PC-3 (cell line): Measurements from ENCODE around the gene HADHB. TPM values are rescaled to one million over a fixed set of nuclear protein-coding genes. Genes with fewer than 3 reads are reported as not detected.

ENCODE experiments used
- ATAC-seq: fragments of 200-7000 bp; cut with Tn5 transposase; 2 replicates; pipeline ENCODE4 v1.9.1; 2020; ENCODE audit warnings: mild to moderate bottlenecking, moderate library complexity
- BruUV-seq: library from RNA; stranded (reverse); fragments of 400-500 nt; replicated peaks from 2 replicates; lab custom pipeline; 2021; lab: Mats Ljungman, UMichigan
- CTCF ChIA-PET: fragments of 300-600 bp; sonication (Branson Sonifier 250); formaldehyde crosslinking; loops from one replicate; lab custom pipeline; 2022; ENCODE audit warnings: antibody characterized with exemption; lab: Charles Lee
- POLR2A ChIA-PET: fragments of 300-600 bp; sonication (Branson Sonifier 250); formaldehyde crosslinking; loops from one replicate; lab custom pipeline; 2022; ENCODE audit warnings: antibody characterized with exemption; ENCODE audit not compliant: unreplicated experiment; lab: Charles Lee
- DNase-seq: peaks from one replicate; pipeline ENCODE4 v3.0.0-alpha.2; 2015
- H2AFZ ChIP-seq: fragments of 300-600 bp; sonication (generic); 2 replicates; pipeline ENCODE4 v1.6.0; 2016; ENCODE audit warnings: antibody characterized with exemption, low read length
- H3F3A ChIP-seq: fragments of 300-600 bp; sonication (generic); one replicate; pipeline ENCODE4 v1.6.0; 2017; ENCODE audit warnings: antibody characterized with exemption, low read length, control low read depth, mild to moderate bottlenecking; ENCODE audit not compliant: unreplicated experiment
- H3K27ac ChIP-seq: fragments of 300-600 bp; sonication (generic); 2 replicates; pipeline ENCODE4 v1.5.1; 2016; ENCODE audit warnings: mild to moderate bottlenecking, low read length
- H3K27me3 ChIP-seq: fragments of 300-600 bp; sonication (generic); 2 replicates; pipeline ENCODE4 v1.6.1; 2016; ENCODE audit warnings: low read length, mixed read lengths
- H3K36me3 ChIP-seq: fragments of 300-600 bp; sonication (generic); 2 replicates; pipeline ENCODE4 v1.6.1; 2016; ENCODE audit warnings: low read depth, mixed run types, low read length, mixed read lengths
- H3K4me1 ChIP-seq: fragments of 300-600 bp; sonication (generic); 2 replicates; pipeline ENCODE4 v1.5.1; 2016; ENCODE audit warnings: low read length; ENCODE audit not compliant: insufficient read depth
- H3K4me2 ChIP-seq: fragments of 300-600 bp; sonication (generic); 2 replicates; pipeline ENCODE4 v1.6.0; 2016; ENCODE audit warnings: low read length
- H3K4me3 ChIP-seq: fragments of 300-600 bp; sonication (generic); 2 replicates; pipeline ENCODE4 v1.5.1; 2016; ENCODE audit warnings: mild to moderate bottlenecking, low read length, mixed read lengths
- H3K79me2 ChIP-seq: fragments of 300-600 bp; sonication (generic); 2 replicates; pipeline ENCODE4 v1.6.1; 2017; ENCODE audit warnings: low read length, mixed read lengths
- H3K9ac ChIP-seq: fragments of 300-600 bp; sonication (generic); 2 replicates; pipeline ENCODE4 v1.6.0; 2016; ENCODE audit warnings: mild to moderate bottlenecking, low read length
- H3K9me2 ChIP-seq: fragments of 300-600 bp; sonication (generic); replicated peaks from 2 replicates; pipeline ENCODE4 v1.6.1; 2016; ENCODE audit warnings: mixed run types, low read length, mixed read lengths
- H3K9me3 ChIP-seq: fragments of 300-600 bp; sonication (generic); 2 replicates; pipeline ENCODE4 v1.6.1; 2016; ENCODE audit warnings: low read length, mixed read lengths
- H4K20me1 ChIP-seq: fragments of 300-600 bp; sonication (generic); 2 replicates; pipeline ENCODE4 v1.6.1; 2016; ENCODE audit warnings: low read length, mixed read lengths
- EZH2 ChIP-seq: fragments of 300-600 bp; sonication (generic); IDR thresholded peaks from one replicate; pipeline ENCODE4 v1.6.1; 2017; ENCODE audit warnings: antibody characterized with exemption, mild to moderate bottlenecking, low read length; ENCODE audit not compliant: unreplicated experiment
- EZH2phosphoT487 ChIP-seq: fragments of 300-600 bp; sonication (generic); IDR thresholded peaks from 2 replicates; pipeline ENCODE4 v1.6.1; 2018; ENCODE audit warnings: mild to moderate bottlenecking, antibody characterized with exemption, low read length, borderline replicate concordance
- intact Hi-C: fragments of 100-400 bp; cut with micrococcal nuclease; formaldehyde crosslinking; loops from 2 replicates; pipeline ENCODE4 v1.9.0; 2023
- total RNA-seq: library from RNA; depleted of rRNA; stranded (reverse); fragments of >200 nt; gene quantifications from 2 replicates; pipeline ENCODE4 v1.2.3, GENCODE V29; 2014
- TF ChIP-seq, protein P1 (sequence below): fragments of 300-600 bp; sonication (generic); conservative IDR thresholded peaks from 2 replicates; pipeline ENCODE4 v1.5.1; 2017; ENCODE audit warnings: antibody characterized with exemption, low read depth, mild to moderate bottlenecking, low read length

Gene HADHB
- total RNA-seq, 1 experiment from 2014 or later: 72.3 TPM

DNA sequence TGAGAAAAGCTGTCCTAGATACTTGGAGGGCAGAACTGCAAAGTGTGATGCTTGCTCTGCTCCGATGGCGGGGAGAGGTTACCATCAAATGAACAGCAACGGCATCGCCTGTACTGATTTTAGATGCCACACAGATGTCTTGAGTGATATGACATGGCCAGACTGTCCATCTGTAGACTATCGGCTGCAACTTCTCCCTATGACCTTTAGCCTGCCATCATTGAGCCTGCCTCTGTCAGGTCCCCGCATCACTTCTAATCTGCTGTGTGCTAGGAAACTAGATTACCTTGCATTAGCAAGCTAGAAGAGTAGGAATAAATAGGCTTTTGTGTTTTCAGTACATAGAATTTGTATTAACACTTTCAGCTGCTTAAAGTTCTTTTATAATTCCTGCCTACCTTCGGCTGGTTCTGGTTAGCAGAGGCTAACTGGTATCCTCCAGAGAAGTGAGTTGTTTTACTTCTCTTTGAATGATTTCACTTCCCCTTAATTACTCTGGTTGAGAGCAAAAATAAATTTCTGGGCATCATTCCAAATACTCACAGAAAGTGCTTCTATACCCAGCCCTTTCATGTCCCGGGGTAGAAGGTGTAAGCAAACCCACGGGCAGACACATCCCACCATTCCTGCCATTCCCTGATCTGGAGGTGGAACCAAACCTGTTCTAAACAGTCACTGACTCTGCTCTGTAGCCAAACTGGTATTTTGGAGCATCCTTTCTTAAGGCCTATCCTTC, 47.9 kb upstream of the HADHB start:
- intact Hi-C loops: no loop called here
- POLR2A ChIA-PET: no interaction called here
- CTCF ChIA-PET: no interaction called here

DNA sequence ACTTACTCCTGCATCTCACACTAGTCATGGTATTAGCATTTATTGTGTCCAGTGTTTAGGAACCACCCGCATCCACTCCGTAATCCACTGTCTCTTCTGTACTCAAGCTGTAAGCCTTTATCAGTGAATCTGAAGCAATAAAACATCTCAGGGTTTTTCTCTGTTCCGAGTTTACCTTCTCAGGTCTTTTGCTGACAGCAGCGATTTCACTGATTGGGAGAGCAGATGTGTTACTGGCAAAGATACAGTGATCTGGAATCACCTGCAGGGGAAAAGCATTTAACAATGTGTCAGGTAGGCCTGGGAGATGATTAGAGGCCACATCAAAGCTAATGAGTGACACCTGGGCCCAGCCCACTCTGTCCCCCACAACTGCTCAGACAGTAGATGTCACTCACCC, 47.2 kb upstream of the HADHB start:
- CTCF ChIA-PET: no interaction called here
- Histone ChIP-seq H3K4me3 (no peak overlapping the region), H2AFZ (no peak overlapping the region), H3K9ac (no peak overlapping the region), H3K27ac (no peak overlapping the region), H3K27me3 (no peaks in the 10 kb centered on the region), H3K4me2 (no peak overlapping the region), H3K79me2 (no peaks in the 10 kb centered on the region), H3F3A (no peaks in the 10 kb centered on the region), H3K36me3 (peaks cover 53% of the 10 kb centered on the region), H3K4me1 (no peaks in the 10 kb centered on the region), H3K9me2 (no peaks in the 10 kb centered on the region), H4K20me1 (no peaks in the 10 kb centered on the region), H3K9me3 (no peaks in the 10 kb centered on the region)
- ATAC-seq (no peak), DNase-seq (no peak)
- TF ChIP-seq, protein P1, sequence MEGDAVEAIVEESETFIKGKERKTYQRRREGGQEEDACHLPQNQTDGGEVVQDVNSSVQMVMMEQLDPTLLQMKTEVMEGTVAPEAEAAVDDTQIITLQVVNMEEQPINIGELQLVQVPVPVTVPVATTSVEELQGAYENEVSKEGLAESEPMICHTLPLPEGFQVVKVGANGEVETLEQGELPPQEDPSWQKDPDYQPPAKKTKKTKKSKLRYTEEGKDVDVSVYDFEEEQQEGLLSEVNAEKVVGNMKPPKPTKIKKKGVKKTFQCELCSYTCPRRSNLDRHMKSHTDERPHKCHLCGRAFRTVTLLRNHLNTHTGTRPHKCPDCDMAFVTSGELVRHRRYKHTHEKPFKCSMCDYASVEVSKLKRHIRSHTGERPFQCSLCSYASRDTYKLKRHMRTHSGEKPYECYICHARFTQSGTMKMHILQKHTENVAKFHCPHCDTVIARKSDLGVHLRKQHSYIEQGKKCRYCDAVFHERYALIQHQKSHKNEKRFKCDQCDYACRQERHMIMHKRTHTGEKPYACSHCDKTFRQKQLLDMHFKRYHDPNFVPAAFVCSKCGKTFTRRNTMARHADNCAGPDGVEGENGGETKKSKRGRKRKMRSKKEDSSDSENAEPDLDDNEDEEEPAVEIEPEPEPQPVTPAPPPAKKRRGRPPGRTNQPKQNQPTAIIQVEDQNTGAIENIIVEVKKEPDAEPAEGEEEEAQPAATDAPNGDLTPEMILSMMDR: no peak
- TF ChIP-seq EZH2phosphoT487: no peak
- TF ChIP-seq EZH2: no peak
- POLR2A ChIA-PET: no interaction called here
- no TSS peak for BruUV-seq
- intact Hi-C loops: no loop called here

More for the DNA sequence above, 47.9 kb upstream of the HADHB start:
- Histone ChIP-seq H3K4me1 (no peaks in the 10 kb centered on the region), H3K27ac (no peak overlapping the region), H3K36me3 (peaks cover 50% of the 10 kb centered on the region), H4K20me1 (no peaks in the 10 kb centered on the region), H3K9me3 (no peaks in the 10 kb centered on the region), H3K9ac (no peak overlapping the region), H3F3A (no peaks in the 10 kb centered on the region), H3K9me2 (no peaks in the 10 kb centered on the region), H3K4me3 (no peak overlapping the region), H3K27me3 (no peaks in the 10 kb centered on the region), H2AFZ (no peak overlapping the region), H3K4me2 (no peak overlapping the region), H3K79me2 (no peaks in the 10 kb centered on the region)
- no peak for DNase-seq
- ATAC-seq: no peak
- no TSS peak for BruUV-seq
- TF ChIP-seq EZH2: no peak

DNA sequence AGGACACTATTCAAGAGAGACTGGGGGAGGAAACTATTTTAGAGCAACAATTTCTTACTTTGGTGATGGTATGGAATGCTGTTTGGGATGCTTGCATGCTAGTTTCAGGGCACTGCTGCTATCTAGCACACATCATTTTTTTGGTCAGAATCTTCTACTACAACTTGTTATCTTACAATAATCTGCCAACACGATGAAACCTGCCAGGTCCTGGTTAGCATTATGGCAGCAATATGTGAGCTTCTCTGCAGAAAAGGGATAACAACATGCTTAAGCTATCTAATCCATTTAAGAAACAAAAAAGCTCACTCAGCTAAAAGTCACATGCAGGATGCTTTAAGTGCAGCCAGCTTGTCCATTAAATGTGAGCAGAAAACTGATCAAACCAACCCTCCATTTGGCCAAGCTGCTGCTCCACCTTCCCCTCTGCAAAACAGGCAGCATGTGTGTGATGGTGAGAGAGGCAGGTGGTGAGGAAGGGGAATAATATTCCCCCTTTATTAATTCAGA, 41.7 kb upstream of the HADHB start:
- H3K36me3 ChIP-seq: peaks cover 32% of the 10 kb centered on the region
- POLR2A ChIA-PET: no interaction called here
- no peak for TF ChIP-seq EZH2phosphoT487
- no peak for TF ChIP-seq EZH2
- TF ChIP-seq, protein P1: no peak
- H3K9ac ChIP-seq: no peak overlapping the region
- H3K4me2 ChIP-seq: no peak overlapping the region
- no TSS peak for BruUV-seq
- H3K27ac ChIP-seq: no peak overlapping the region
- intact Hi-C loops: no loop called here
- no peaks in the 10 kb centered on the region for H3K27me3 ChIP-seq
- no peaks in the 10 kb centered on the region for H3K4me1 ChIP-seq
- H3K79me2 ChIP-seq: no peaks in the 10 kb centered on the region
- DNase-seq (no peak), ATAC-seq (no peak)
- no peak overlapping the region for H2AFZ ChIP-seq
- no peak overlapping the region for H3K4me3 ChIP-seq
- no peaks in the 10 kb centered on the region for H3F3A ChIP-seq
- H3K9me2 ChIP-seq: no peaks in the 10 kb centered on the region
- no peaks in the 10 kb centered on the region for H3K9me3 ChIP-seq
- H4K20me1 ChIP-seq: no peaks in the 10 kb centered on the region
- CTCF ChIA-PET: no interaction called here
